Measurements from ENCODE around the gene SARDH.
A peak's percentile ranks its signal among the peaks of the same experiment; 100 is the strongest.

SARDH gene

DNA sequence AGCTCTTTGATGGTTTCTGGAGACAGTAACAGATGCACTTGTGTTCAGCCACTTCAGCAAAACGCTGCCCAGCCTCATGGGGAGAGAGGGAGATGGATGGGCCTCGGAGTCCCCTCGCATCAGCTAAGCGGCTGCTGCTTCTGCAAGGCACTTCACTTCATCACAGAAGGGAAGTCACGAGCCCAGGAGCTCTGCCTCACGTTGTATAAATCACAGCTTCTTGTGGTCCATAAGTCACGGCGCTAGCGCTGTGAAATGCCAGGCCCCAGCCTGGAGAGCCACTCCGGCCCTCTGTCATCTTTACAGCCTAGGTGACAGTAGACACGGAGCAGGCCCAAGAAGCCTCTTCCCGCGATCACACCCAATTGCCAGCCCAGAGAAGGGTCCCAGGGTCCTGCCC is 78.6 kb downstream of the SARDH start (continued):
- no peak for TF ChIP-seq ZNF274 (IDR thresholded peaks at IDR 0.05; ENCODE audit: low read length)
- no peak for TF ChIP-seq ZNF274 (tag by site-specific recombination; IDR thresholded peaks at IDR 0.05; ENCODE audit: borderline replicate concordance)
- TF ChIP-seq, protein P1, sequence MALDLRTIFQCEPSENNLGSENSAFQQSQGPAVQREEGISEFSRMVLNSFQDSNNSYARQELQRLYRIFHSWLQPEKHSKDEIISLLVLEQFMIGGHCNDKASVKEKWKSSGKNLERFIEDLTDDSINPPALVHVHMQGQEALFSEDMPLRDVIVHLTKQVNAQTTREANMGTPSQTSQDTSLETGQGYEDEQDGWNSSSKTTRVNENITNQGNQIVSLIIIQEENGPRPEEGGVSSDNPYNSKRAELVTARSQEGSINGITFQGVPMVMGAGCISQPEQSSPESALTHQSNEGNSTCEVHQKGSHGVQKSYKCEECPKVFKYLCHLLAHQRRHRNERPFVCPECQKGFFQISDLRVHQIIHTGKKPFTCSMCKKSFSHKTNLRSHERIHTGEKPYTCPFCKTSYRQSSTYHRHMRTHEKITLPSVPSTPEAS (tag by site-specific recombination; IDR thresholded peaks at IDR 0.05) = no peak
- TF ChIP-seq GFI1B (tag by site-specific recombination; IDR thresholded peaks at IDR 0.05) = no peak

DNA sequence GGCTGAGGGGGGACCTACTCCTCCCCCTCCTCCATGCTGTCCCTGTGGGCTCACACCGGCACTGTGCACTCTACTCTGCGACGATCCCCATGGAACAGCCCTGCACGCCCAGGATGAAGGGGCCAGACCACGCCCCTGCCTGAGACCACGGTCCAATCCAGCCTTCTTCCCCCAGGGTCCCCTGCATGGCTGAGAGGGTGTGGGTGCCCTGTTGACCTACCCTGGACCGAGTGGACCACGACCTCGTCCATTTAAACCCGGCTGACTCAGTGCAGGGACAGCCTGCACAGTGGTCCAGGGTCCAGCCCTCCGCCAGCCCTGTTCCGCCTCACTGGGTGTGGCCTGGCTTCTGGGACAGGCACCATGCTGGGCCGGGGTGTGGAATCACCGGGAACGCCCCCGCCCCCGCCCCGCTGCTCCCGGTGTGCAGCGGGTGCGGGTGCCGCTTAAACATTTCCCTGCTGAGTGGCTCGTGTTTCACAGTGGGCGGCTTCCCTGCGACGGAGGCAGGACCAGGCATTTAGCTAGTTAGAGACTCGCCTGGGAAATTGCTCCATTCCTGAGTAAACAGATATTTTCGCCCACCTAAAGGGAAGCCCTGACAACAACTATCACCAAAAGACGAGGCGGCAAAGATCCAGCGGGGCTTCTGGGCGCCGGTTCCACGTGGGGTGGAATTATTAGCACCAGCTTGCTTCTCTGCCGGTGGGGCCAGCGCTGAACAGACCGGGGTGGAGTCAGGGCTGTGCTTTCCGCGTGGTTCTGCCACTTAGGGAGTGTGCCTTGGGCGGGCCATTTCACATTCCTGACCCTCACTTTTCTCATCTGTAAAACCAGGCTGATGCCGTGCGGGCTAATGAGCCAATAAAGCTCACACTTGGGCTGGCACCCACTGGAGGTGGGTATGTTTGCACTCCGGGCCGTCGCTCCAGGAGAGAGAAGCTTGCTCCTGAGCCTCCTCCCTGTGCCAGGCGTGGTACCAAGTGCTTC is 79.4 kb downstream of the SARDH start:
- ChIA-PET CTCF (interaction anchor here (0.7 to 1.8 kb wide), 7 partner anchors 14 to 451 kb away, joined by 3 to 10 read pairs (median 3); no protein-coding TSS in a partner anchor), POLR2A (interaction anchor here (1.0 kb wide), 1 partner anchor 49 kb away, joined by 3 read pairs; no protein-coding TSS in a partner anchor)
- H3K4me1 ChIP-seq (ENCODE audit: control insufficient read depth, insufficient read depth, low read length) = peaks cover 3% of the 10 kb centered on the region
- no peak overlapping the region for H3K27ac ChIP-seq (ENCODE audit: extremely low read depth, low read depth, low read length)
- H3K4me3 ChIP-seq (ENCODE audit: low read depth, low read length) = peak overlapping the region; percentile 7; the same call in 1 of the 2 replicates
- H3K9me3 ChIP-seq (ENCODE audit: control insufficient read depth, insufficient read depth, low read depth, low read length) = no peaks in the 10 kb centered on the region
- no peaks in the 10 kb centered on the region for H3K36me3 ChIP-seq (ENCODE audit: control insufficient read depth in 2 of 2, insufficient read depth in 1 of 2, low read length in 2 of 2)
- TF ChIP-seq, protein P2, sequence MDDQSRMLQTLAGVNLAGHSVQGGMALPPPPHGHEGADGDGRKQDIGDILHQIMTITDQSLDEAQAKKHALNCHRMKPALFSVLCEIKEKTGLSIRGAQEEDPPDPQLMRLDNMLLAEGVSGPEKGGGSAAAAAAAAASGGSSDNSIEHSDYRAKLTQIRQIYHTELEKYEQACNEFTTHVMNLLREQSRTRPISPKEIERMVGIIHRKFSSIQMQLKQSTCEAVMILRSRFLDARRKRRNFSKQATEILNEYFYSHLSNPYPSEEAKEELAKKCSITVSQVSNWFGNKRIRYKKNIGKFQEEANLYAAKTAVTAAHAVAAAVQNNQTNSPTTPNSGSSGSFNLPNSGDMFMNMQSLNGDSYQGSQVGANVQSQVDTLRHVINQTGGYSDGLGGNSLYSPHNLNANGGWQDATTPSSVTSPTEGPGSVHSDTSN (CRISPR knock-in tag; IDR thresholded peaks at IDR 0.05) = no peak
- TF ChIP-seq TRIM28 (IDR thresholded peaks at IDR 0.05; ENCODE audit: borderline replicate concordance, low read length) (no peak; the same call in 1 of the 2 replicates), ZNF48 (tag by site-specific recombination; IDR thresholded peaks at IDR 0.05) (no peak), ZNF274 (IDR thresholded peaks at IDR 0.05; ENCODE audit: low read length) (no peak), ZNF274 (tag by site-specific recombination; IDR thresholded peaks at IDR 0.05; ENCODE audit: borderline replicate concordance) (no peak), ZNF140 (tag by site-specific recombination; IDR thresholded peaks at IDR 0.05) (no peak), ZNF747 (tag by site-specific recombination; IDR thresholded peaks at IDR 0.05) (no peak), KLF16 (tag by site-specific recombination; IDR thresholded peaks at IDR 0.05) (peak; percentile 74; the same call in 1 of the 2 replicates), ZNF433 (tag by site-specific recombination; IDR thresholded peaks at IDR 0.05; ENCODE audit: low read depth) (no peak), ZNF214 (tag by site-specific recombination; IDR thresholded peaks at IDR 0.05; ENCODE audit: borderline replicate concordance) (no peak), ZSCAN30 (tag by site-specific recombination; IDR thresholded peaks at IDR 0.05) (no peak), ZNF654 (tag by site-specific recombination; IDR thresholded peaks at IDR 0.05; ENCODE audit: low read depth) (no peak), ZNF623 (tag by site-specific recombination; IDR thresholded peaks at IDR 0.05) (no peak), ZNF701 (tag by site-specific recombination; IDR thresholded peaks at IDR 0.05) (no peak), ZNF510 (tag by site-specific recombination; IDR thresholded peaks at IDR 0.05; ENCODE audit: insufficient replicate concordance) (no peak)
- TF ChIP-seq, protein P3, sequence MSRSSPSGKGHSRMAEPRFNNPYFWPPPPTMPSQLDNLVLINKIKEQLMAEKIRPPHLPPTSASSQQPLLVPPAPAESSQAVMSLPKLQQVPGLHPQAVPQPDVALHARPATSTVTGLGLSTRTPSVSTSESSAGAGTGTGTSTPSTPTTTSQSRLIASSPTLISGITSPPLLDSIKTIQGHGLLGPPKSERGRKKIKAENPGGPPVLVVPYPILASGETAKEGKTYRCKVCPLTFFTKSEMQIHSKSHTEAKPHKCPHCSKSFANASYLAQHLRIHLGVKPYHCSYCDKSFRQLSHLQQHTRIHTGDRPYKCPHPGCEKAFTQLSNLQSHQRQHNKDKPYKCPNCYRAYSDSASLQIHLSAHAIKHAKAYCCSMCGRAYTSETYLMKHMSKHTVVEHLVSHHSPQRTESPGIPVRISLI (tag by site-specific recombination; IDR thresholded peaks at IDR 0.05) = no peak
- TF ChIP-seq, protein P4, sequence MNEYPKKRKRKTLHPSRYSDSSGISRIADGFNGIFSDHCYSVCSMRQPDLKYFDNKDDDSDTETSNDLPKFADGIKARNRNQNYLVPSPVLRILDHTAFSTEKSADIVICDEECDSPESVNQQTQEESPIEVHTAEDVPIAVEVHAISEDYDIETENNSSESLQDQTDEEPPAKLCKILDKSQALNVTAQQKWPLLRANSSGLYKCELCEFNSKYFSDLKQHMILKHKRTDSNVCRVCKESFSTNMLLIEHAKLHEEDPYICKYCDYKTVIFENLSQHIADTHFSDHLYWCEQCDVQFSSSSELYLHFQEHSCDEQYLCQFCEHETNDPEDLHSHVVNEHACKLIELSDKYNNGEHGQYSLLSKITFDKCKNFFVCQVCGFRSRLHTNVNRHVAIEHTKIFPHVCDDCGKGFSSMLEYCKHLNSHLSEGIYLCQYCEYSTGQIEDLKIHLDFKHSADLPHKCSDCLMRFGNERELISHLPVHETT (tag by site-specific recombination; IDR thresholded peaks at IDR 0.05) = no peak
- TF ChIP-seq, protein P5, sequence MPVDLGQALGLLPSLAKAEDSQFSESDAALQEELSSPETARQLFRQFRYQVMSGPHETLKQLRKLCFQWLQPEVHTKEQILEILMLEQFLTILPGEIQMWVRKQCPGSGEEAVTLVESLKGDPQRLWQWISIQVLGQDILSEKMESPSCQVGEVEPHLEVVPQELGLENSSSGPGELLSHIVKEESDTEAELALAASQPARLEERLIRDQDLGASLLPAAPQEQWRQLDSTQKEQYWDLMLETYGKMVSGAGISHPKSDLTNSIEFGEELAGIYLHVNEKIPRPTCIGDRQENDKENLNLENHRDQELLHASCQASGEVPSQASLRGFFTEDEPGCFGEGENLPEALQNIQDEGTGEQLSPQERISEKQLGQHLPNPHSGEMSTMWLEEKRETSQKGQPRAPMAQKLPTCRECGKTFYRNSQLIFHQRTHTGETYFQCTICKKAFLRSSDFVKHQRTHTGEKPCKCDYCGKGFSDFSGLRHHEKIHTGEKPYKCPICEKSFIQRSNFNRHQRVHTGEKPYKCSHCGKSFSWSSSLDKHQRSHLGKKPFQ (tag by site-specific recombination; IDR thresholded peaks at IDR 0.05) = no peak
- TF ChIP-seq, protein P6, sequence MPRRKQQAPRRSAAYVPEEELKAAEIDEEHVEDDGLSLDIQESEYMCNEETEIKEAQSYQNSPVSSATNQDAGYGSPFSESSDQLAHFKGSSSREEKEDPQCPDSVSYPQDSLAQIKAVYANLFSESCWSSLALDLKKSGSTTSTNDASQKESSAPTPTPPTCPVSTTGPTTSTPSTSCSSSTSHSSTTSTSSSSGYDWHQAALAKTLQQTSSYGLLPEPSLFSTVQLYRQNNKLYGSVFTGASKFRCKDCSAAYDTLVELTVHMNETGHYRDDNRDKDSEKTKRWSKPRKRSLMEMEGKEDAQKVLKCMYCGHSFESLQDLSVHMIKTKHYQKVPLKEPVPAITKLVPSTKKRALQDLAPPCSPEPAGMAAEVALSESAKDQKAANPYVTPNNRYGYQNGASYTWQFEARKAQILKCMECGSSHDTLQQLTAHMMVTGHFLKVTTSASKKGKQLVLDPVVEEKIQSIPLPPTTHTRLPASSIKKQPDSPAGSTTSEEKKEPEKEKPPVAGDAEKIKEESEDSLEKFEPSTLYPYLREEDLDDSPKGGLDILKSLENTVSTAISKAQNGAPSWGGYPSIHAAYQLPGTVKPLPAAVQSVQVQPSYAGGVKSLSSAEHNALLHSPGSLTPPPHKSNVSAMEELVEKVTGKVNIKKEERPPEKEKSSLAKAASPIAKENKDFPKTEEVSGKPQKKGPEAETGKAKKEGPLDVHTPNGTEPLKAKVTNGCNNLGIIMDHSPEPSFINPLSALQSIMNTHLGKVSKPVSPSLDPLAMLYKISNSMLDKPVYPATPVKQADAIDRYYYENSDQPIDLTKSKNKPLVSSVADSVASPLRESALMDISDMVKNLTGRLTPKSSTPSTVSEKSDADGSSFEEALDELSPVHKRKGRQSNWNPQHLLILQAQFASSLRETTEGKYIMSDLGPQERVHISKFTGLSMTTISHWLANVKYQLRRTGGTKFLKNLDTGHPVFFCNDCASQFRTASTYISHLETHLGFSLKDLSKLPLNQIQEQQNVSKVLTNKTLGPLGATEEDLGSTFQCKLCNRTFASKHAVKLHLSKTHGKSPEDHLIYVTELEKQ (tag by site-specific recombination; IDR thresholded peaks at IDR 0.05; ENCODE audit: borderline replicate concordance) = no peak

Measured in HEK293 (cell line).